Upper lobe of right lung (tissue), 1 donor: ENCODE measurements around the gene MYO18B. TPM values are rescaled to one million over a fixed set of nuclear protein-coding genes. Genes with fewer than 3 reads are reported as not detected.

Experiments
- ATAC-seq: fragments of 200-7000 bp; cut with Tn5 transposase; one replicate; pipeline ENCODE4 v1.9.1; 2020; ENCODE audit warnings: mild to moderate bottlenecking, moderate library complexity
- DNase-seq: peaks from one replicate; pipeline ENCODE4 v3.0.0-alpha.2; 2020
- H3K27ac ChIP-seq: fragments of 200-600 bp; one replicate; pipeline ENCODE4 v1.8.0; 2022
- H3K27me3 ChIP-seq: fragments of 200-600 bp; one replicate; pipeline ENCODE4 v1.8.0; 2022; ENCODE audit warnings: mild to moderate bottlenecking
- H3K36me3 ChIP-seq: fragments of 200-600 bp; one replicate; pipeline ENCODE4 v1.8.0; 2022
- H3K4me1 ChIP-seq: fragments of 200-600 bp; one replicate; pipeline ENCODE4 v1.8.0; 2022
- H3K4me3 ChIP-seq: fragments of 200-600 bp; one replicate; pipeline ENCODE4 v1.8.0; 2022; ENCODE audit warnings: mild to moderate bottlenecking
- H3K9me3 ChIP-seq: fragments of 200-600 bp; one replicate; pipeline ENCODE4 v1.8.0; 2022
- CTCF ChIP-seq: fragments of 200-600 bp; IDR thresholded peaks from one replicate; pipeline ENCODE4 v1.8.0; 2022; ENCODE audit warnings: antibody characterized with exemption
- intact Hi-C: fragments of 100-400 bp; cut with DNase I; formaldehyde crosslinking; loops from one replicate; pipeline ENCODE4 v1.11.0; 2022
- long read RNA-seq: library from polyadenylated mRNA; unstranded; transcript quantifications from one replicate; pipeline ENCODE4 v2.0.0, GENCODE V29; 2021
- total RNA-seq: library from RNA; stranded (reverse); fragmentation: NEBNext Ultra II Directional; extraction: Animal tissue kit (Norgen Biotek cat#: 25700); gene quantifications from one replicate; pipeline ENCODE4 v1.2.1, GENCODE V29; 2021
- donor health status: DM: no; HTN: yes; CAD: no; lungs with severe emphysema.

Gene MYO18B
- total RNA-seq = 0.14 TPM
- long read RNA-seq = 0 reads

- H3K27ac ChIP-seq = no peak within 1 kb of the TSS
- peak; percentile 61 for ATAC-seq
Measured at GRCh38 chr22:25741692-25742626, at the start of gene MYO18B. MYO18B (plus strand) TSS chr22:25742188; CDS start chr22:25761093, 18,905 bp downstream.

GRCh38 chr22:25692397-25693267, 49.4 kb upstream of the MYO18B start:
- Histone ChIP-seq H3K27ac (no peak overlapping the region), H3K27me3 (no peaks in the 10 kb centered on the region), H3K36me3 (peaks cover 24% of the 10 kb centered on the region), H3K4me3 (no peak overlapping the region), H3K4me1 (no peaks in the 10 kb centered on the region), H3K9me3 (no peaks in the 10 kb centered on the region)
- DNase-seq = no peak
- intact Hi-C loops = no loop called here
- ATAC-seq = no peak
- no peak for TF ChIP-seq CTCF

More at GRCh38 chr22:25741692-25742626, at the start of gene MYO18B:
- TF ChIP-seq CTCF = no peak
- Histone ChIP-seq H3K4me3 (no peak within 1 kb of the TSS), H3K9me3 (no peaks in the 10 kb centered on the region), H3K27me3 (no peaks in the 10 kb centered on the region), H3K4me1 (no peaks in the 10 kb centered on the region), H3K36me3 (no peaks in the 10 kb centered on the region)
- no peak for DNase-seq
- intact Hi-C loops = no loop called here

- H3K27ac ChIP-seq = no peak overlapping the region
- no peaks in the 10 kb centered on the region for H3K4me1 ChIP-seq
- intact Hi-C loops = no loop called here
- no peak overlapping the region for H3K4me3 ChIP-seq
- TF ChIP-seq CTCF = no peak
- no peaks in the 10 kb centered on the region for H3K27me3 ChIP-seq
- ATAC-seq (no peak), DNase-seq (no peak)
- H3K36me3 ChIP-seq = peaks cover 22% of the 10 kb centered on the region
- H3K9me3 ChIP-seq = no peaks in the 10 kb centered on the region
Measured at GRCh38 chr22:25693268-25693565, 48.8 kb upstream of the MYO18B start.

GRCh38 chr22:25694196-25694907, 47.6 kb upstream of the MYO18B start:
- TF ChIP-seq CTCF = no peak
- H3K4me1 ChIP-seq = no peaks in the 10 kb centered on the region
- no peaks in the 10 kb centered on the region for H3K27me3 ChIP-seq
- no peak for ATAC-seq
- no peak overlapping the region for H3K4me3 ChIP-seq
- H3K9me3 ChIP-seq = no peaks in the 10 kb centered on the region
- DNase-seq = no peak
- no peak overlapping the region for H3K27ac ChIP-seq
- H3K36me3 ChIP-seq = peaks cover 22% of the 10 kb centered on the region
- intact Hi-C loops = no loop called here

- TF ChIP-seq CTCF = no peak
- intact Hi-C loops = no loop called here
- no peak for DNase-seq
- H3K9me3 ChIP-seq = no peaks in the 10 kb centered on the region
- H3K36me3 ChIP-seq = peaks cover 15% of the 10 kb centered on the region
- H3K4me1 ChIP-seq = no peaks in the 10 kb centered on the region
- H3K27ac ChIP-seq = no peak overlapping the region
- no peaks in the 10 kb centered on the region for H3K27me3 ChIP-seq
- no peak for ATAC-seq
- H3K4me3 ChIP-seq = no peak overlapping the region
Measured at GRCh38 chr22:25695146-25695545, 46.8 kb upstream of the MYO18B start.
